ENCODE data around the gene TEN1. TPM values are rescaled to one million over a fixed set of nuclear protein-coding genes. Genes with fewer than 3 reads are reported as not detected.
A peak's percentile ranks its signal among the peaks of the same experiment; 100 is the strongest.

TEN1 gene
- total and polyA plus RNA-seq, 9 of the 15 experiments (the other 6 are each of a cell fraction or from before 2014, with no cell fraction given), result 1.3 to 25.7 (median 10.1) TPM

DNA sequence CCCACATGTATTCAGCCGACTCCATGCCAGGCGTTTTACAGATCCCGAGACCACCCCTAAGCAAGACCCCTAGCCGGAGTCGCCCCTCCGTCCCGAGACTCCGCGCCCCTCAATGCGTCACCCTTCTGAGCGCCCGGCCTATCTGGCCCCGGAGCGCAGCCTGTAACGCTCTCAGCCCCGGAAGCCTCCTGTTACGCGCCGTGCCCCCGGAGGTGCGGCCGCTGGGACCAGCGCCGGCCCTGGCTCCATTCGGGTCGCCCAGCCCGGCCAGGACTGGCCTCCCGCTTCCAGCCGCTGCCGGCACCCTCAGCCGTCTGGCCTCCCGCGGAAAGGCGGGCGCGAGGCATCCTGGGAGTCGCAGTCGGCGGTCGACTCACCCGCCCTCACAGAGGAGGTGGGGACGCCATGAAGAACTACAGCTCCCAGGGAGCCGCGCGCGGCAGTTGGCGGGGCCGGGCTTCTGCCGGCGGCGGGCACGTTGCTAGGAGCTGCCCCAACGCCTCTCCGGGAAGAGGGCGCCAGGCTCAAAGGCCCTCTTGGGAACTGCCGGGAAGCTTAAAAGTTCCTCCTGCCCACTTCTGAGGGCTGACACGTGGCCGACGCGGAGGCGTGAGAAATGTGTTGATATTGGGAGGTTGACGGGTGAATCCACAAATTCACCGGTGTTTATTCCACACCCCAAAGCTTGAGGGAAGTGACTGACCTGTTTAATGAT is 38.2 kb upstream of the TEN1 start, which contains the start of gene FBF1 (continued):
- TF ChIP-seq MTA3 (IDR thresholded peaks at IDR 0.05; ENCODE audit: borderline replicate concordance) (no peak), SMARCE1 (IDR thresholded peaks at IDR 0.05) (no peak), MIER1 (IDR thresholded peaks at IDR 0.05; ENCODE audit: low read depth) (no peak), FOS (IDR thresholded peaks at IDR 0.05; ENCODE audit: extremely low read depth, insufficient read length) (no peak), DDX20 (tag; IDR thresholded peaks at IDR 0.05; ENCODE audit: low read depth) (no peak), BDP1 (IDR thresholded peaks at IDR 0.05; ENCODE audit: insufficient read depth, insufficient read length) (no peak), MAFG (tag; conservative IDR thresholded peaks at IDR 0.05) (no peak), PHB (CRISPR knock-in tag; IDR thresholded peaks at IDR 0.05) (no peak), BRD9 (IDR thresholded peaks at IDR 0.05; ENCODE audit: low read depth, partially characterized antibody) (no peak), FOXA1 (IDR thresholded peaks at IDR 0.05; ENCODE audit: borderline replicate concordance) (no peak), RUNX1 (IDR thresholded peaks at IDR 0.05; ENCODE audit: low read depth) (no peak; the same call in 1 of the 2 replicates), ILK (tag; IDR thresholded peaks at IDR 0.05; ENCODE audit: borderline replicate concordance, low read depth) (no peak), ELF2 (CRISPR knock-in tag; IDR thresholded peaks at IDR 0.05) (no peak)
- TF ChIP-seq, protein P1, sequence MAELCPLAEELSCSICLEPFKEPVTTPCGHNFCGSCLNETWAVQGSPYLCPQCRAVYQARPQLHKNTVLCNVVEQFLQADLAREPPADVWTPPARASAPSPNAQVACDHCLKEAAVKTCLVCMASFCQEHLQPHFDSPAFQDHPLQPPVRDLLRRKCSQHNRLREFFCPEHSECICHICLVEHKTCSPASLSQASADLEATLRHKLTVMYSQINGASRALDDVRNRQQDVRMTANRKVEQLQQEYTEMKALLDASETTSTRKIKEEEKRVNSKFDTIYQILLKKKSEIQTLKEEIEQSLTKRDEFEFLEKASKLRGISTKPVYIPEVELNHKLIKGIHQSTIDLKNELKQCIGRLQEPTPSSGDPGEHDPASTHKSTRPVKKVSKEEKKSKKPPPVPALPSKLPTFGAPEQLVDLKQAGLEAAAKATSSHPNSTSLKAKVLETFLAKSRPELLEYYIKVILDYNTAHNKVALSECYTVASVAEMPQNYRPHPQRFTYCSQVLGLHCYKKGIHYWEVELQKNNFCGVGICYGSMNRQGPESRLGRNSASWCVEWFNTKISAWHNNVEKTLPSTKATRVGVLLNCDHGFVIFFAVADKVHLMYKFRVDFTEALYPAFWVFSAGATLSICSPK (IDR thresholded peaks at IDR 0.05; ENCODE audit: borderline replicate concordance), result no peak
- TF ChIP-seq, protein P2, sequence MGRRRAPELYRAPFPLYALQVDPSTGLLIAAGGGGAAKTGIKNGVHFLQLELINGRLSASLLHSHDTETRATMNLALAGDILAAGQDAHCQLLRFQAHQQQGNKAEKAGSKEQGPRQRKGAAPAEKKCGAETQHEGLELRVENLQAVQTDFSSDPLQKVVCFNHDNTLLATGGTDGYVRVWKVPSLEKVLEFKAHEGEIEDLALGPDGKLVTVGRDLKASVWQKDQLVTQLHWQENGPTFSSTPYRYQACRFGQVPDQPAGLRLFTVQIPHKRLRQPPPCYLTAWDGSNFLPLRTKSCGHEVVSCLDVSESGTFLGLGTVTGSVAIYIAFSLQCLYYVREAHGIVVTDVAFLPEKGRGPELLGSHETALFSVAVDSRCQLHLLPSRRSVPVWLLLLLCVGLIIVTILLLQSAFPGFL (CRISPR knock-in tag; IDR thresholded peaks at IDR 0.05), result 0 out of 2 replicates have a peak, but pooled peaks have one; percentile 74
- TF ChIP-seq, protein P3, sequence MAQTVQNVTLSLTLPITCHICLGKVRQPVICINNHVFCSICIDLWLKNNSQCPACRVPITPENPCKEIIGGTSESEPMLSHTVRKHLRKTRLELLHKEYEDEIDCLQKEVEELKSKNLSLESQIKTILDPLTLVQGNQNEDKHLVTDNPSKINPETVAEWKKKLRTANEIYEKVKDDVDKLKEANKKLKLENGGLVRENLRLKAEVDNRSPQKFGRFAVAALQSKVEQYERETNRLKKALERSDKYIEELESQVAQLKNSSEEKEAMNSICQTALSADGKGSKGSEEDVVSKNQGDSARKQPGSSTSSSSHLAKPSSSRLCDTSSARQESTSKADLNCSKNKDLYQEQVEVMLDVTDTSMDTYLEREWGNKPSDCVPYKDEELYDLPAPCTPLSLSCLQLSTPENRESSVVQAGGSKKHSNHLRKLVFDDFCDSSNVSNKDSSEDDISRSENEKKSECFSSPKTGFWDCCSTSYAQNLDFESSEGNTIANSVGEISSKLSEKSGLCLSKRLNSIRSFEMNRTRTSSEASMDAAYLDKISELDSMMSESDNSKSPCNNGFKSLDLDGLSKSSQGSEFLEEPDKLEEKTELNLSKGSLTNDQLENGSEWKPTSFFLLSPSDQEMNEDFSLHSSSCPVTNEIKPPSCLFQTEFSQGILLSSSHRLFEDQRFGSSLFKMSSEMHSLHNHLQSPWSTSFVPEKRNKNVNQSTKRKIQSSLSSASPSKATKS (CRISPR knock-in tag; IDR thresholded peaks at IDR 0.05), result no peak
- TF ChIP-seq, protein P4, sequence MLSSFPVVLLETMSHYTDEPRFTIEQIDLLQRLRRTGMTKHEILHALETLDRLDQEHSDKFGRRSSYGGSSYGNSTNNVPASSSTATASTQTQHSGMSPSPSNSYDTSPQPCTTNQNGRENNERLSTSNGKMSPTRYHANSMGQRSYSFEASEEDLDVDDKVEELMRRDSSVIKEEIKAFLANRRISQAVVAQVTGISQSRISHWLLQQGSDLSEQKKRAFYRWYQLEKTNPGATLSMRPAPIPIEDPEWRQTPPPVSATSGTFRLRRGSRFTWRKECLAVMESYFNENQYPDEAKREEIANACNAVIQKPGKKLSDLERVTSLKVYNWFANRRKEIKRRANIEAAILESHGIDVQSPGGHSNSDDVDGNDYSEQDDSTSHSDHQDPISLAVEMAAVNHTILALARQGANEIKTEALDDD (IDR thresholded peaks at IDR 0.05), result no peak
- TF ChIP-seq, protein P5, sequence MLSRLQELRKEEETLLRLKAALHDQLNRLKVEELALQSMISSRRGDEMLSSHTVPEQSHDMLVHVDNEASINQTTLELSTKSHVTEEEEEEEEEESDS (CRISPR knock-in tag; IDR thresholded peaks at IDR 0.05), result no peak
- TF ChIP-seq, protein P6, sequence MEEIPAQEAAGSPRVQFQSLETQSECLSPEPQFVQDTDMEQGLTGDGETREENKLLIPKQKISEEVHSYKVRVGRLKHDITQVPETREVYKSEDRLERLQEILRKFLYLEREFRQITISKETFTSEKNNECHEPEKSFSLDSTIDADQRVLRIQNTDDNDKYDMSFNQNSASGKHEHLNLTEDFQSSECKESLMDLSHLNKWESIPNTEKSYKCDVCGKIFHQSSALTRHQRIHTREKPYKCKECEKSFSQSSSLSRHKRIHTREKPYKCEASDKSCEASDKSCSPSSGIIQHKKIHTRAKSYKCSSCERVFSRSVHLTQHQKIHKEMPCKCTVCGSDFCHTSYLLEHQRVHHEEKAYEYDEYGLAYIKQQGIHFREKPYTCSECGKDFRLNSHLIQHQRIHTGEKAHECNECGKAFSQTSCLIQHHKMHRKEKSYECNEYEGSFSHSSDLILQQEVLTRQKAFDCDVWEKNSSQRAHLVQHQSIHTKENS (CRISPR knock-in tag; IDR thresholded peaks at IDR 0.05), result no peak
